ENCODE measurements around the gene KRTAP20-2.

- TF ChIP-seq EZH2 (IDR thresholded peaks at IDR 0.05; ENCODE audit: insufficient read depth, low read length) (no peak), CTCF (IDR thresholded peaks at IDR 0.05; ENCODE audit: insufficient read depth, low read depth, low read length) (no peak)
These were observed 5.8 kb upstream of the KRTAP20-2 start for GRCh38 chr21:30629200-30629599.

Data from astrocyte (in vitro differentiated cells and primary cell).